NCI-H1694 (cell line): ENCODE results near the gene ETHE1.

Source experiments
- DNase-seq: peaks from one replicate; lab custom pipeline; 2025; lab: John Stamatoyannopoulos, UW

The ETHE1 gene

DNA sequence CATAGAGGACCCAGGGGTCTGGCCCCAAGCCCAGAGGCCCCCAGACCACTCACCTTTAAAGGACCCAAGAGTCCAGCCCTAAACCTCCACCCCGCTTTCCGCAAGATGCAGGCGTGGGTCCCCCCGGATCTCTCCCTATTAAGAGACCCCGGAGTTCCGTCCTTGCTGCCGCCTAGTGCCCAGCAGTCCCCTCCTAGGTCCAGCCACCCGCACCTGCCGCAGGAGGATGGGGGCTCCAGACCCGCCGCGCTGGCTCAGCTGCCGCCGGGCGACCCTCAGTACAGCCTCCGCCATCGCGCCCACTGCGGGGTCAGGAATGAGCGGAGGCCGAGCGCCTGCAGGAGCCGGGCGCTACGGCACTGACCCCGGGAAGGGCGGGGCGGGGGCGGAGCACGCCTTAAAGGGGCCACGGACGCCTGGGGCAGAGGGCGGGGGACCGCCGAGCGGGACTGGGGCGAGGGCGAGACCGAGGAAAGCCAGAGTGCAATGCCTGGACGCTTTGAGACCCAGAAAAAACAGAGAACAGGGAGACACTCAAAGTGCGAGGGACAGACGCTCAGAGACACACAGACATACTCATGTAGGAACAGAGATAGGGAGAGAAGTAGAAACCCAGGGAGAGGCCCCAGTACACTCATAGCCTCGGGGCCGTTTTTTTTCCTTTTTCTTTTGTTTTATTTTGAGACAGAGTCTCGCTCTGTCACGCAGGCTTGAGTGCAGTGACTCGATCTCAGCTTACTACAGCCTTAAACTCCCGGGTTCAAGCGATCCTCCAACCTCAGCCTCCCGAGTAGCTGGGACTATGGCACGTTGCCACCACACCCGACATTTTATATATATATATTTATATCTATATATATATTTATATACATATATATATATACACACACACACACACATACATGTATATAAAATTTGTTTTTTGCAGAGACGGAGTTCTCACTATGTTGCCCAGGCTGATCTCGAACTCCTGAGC is at the start of gene ETHE1:
TSS of gene ETHE1 (minus strand) at position 318 of the 976 bp plus-strand sequence. CDS start at position 294, 24 bp downstream.
- DNase-seq, result peak; percentile 11

DNA sequence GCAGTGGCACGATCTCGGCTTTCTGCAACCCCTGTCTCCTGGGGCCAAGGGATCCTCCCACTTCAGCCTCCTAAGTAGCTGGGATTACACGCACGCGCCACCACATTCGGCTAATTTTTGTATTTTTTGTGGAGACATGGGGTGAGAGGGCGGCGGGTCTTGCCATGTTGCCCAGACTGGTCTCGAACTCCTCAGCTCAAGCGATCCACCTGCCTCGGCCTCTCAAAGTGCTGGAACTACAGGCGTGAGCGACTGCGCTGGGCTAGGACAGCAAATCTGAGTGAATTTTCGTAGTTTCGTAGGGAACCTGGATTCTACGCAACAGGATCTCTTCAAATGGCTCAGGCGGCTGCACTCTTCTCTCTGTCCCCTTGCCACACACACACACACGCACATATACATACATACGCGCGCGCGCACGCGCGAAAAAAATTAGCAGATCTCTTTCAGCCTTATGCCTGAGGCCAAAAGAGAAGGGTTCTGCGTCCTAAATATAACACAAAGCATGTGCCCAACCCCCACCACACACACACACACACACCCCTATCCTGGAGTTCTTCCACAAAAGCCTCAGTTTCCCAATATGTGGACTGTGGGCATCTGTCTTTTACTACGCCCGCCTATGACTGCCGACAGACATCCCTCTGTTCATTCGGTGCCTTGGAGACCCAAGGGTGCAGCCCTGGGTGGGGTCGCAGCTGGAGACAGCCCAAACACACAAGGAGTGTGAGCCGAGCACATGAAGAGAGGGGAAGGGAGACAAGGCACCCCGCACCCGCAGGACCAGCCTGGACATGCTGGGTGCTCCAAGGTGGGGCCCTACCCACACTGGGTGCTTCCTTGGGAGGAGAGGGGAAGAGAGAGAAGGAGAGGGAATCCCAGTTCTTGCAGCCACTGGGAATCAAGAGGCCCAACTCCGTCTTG is 49.2 kb upstream of the ETHE1 start:
- DNase-seq, result no peak

DNA sequence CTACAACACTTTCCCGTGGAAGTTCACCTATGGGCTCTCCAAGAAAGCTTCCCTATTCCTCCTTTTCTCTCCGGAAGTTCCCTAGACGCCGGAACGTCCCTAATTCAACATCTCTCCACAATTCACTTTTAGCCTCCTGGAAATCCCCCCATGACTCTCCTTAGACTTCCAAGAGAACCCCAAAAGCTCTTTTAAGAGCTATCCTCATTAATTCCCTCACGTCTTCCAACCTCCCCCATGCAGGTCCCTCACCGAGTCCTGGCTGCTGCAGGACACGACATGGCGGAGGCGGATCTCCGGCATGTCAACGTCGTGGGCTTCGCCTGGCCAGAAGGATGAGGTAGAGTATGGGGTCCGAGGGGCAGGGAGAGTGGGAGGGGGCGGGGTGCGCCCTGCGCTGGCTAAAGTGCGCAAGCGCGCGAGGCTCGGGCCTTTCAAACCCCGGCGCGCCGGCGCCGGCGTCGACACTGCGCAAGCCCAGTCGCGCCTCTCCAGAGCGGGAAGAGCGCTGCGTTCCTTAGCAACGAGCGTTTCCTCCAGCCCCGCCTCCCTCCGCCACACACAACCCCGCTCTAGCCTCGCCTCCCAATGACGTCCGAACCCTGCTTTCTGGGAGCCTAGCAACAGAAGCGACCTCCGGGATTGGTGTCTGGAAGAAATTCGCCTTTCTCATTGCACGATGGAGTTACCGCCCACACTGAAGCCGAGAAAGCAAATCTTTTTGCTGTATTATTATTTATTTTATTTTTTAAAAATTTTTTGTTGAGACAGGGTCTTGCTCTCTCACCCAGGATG is 48.4 kb upstream of the ETHE1 start, which contains the start of the genes PINLYP and XRCC1:
TSS of gene PINLYP (plus strand) at position 646 of the 795 bp plus-strand sequence. CDS start 1,391 bp downstream, outside the sequence.
TSS of gene XRCC1 (minus strand) at position 372 of the 795 bp plus-strand sequence. CDS start at position 303, 69 bp downstream.
- DNase-seq, result peak; percentile 98

DNA sequence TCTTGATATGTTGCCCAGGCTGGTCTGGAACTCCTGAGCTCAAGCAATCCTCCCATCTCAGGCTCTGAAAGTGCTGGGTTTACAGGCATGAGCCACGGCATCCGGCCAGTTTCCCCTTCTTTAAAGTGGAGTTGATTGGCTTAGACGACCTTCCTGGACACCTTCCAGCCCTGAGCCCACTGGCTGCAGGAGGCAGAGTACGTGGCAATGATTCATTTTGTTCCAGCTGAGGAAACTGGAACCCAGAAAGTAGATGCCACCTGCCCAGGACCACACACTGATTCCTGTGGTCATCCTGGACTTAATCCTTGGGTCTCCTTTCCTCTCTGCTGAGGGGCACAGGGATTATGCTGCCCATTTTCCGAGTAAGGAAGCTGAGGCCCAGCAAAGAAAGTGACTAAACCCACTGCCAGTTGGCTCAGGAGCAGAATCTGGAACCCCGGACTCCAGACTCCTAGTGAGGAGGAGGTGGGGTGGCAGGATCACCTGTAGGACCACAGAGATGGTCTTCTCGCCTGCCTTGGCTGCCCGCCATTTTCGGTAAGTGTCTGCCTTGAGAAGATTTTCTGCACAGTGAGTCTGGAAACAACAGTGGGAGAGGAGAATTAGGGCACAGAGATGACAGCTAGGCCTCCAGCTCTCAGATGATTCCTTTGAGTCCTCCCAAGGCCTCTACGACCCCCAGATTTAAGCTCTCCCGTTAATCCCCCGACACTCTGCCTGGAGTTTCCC is 47.6 kb upstream of the ETHE1 start:
- no peak for DNase-seq

GRCh38 chr19:43572171-43572588 is 45.2 kb upstream of the ETHE1 start:
- DNase-seq, result no peak

DNA sequence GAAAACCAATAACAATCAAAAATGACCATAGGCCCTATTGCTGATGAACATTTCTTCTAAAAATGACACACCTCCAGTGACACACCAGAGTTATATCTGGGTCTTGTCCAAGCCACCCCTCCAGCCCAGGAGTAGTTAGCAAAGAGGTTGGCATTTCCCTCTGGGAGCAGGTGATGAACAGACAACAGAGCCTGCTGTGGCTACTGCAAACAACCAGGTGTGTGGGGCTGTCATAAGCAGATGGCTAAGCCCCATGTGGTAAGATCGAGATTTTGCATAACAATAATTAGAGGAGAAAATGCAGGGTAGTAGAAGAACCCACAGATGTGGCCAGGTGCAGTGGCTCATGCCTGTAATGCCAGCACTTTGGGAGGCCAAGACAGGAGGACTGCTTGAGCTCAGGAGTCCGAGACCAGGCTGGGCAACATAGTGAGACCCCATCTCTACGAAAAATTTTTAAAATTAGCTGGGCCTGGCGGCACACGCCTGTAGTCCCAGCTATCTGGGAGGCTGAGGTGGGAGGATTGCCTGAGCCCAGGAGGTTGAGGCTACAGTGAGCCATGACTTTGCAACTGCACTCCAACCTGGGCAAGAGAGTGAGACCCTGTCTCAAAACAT is 43.3 kb upstream of the ETHE1 start:
- DNase-seq, result no peak

- no peak for DNase-seq
Observed at GRCh38 chr19:43569657-43570056, 42.7 kb upstream of the ETHE1 start.

GRCh38 chr19:43564800-43565199 is 37.8 kb upstream of the ETHE1 start:
- DNase-seq, result no peak

DNA sequence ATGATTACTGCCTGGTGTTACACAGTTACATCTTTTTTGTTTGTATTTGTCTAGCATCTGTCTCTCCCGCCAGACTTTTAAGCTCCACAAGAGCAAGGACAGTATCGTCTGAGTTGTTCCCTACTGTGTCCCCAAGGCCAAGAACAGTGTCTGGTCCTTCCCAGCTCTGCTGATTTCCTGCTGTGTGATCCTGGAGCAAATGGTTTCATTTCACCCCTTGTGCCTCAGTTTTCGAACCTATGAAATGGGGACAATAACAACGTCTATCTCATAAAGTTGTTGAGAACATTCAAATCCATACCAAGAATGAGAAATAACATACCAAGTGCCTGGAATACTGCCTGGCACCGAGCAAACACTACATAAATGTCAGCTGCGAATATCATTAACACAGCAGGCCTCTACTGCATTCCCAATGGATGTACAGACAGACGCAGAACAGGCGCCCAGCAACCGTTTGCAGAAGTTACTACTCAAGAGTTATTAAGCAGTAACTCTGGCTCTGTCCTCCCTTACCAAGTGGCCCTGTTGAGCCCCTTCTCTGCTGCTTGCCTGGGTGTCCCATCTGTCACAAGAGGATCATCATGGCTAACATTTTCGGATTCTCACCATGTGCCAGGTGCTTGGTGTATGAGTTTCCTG is 36.9 kb upstream of the ETHE1 start:
- DNase-seq, result no peak

GRCh38 chr19:43562698-43563241 is 35.8 kb upstream of the ETHE1 start:
- DNase-seq, result peak; percentile 62

DNA sequence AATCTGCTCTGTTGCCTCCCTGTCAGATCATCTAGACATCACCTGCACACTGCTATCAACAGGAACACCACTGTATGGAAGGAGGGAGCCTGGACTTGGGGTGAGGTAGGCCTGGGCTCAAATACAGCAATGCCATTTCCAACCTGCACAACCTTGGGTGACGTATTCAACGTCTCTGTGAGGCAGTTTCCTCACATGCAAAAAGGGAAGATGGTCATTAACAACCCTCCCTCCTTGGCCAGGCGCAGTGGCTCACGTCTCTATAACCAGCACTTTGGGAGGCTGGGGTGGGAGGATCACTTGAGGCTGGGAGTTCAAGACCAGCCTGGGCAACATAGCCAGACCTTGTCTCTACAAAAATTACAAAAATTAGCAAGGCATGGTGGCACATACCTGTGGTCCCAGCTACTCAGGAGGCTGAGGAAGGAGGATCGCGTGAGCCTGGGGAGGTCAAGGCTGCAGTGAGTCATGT is 35.3 kb upstream of the ETHE1 start:
- no peak for DNase-seq

DNA sequence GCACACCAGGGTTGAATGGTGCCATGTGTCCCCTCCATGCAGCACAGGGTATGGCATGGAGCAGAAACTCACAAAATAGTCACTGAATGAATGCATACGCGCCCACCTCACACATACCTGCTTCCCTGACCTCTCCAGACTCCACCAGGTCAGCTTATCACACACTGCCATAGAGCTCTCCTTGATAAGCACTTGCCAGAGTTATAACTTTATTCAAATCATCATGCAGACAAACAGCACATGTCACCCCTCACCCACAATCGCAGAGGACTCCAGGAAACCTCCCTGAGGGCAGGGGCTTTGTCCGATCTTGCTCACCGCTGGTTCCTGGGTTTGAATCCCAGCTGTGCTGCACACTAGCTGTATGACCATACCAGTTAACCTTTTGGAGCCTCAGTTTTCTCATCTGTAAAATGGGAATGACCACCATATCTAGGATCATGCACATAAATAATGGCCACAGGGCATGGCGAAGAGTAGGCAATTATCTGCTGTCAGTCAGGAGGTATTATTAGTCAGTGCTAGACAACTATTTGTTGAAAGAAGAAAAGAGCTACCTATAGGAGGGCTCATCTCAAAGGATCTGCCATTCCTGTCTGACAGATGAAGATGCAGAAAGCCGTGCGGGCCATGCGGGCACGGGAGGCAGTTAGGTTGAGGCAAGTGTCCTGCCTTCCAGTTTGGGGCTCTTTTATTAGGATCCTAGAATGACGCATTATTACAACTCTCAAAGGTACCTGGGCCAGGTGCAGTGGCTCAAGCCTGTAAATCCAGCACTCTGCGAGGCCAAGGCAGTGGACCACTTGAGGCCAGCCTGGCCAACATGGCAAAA is 34.4 kb upstream of the ETHE1 start:
- DNase-seq, result no peak

GRCh38 chr19:43560687-43561086 is 33.7 kb upstream of the ETHE1 start:
- no peak for DNase-seq

DNA sequence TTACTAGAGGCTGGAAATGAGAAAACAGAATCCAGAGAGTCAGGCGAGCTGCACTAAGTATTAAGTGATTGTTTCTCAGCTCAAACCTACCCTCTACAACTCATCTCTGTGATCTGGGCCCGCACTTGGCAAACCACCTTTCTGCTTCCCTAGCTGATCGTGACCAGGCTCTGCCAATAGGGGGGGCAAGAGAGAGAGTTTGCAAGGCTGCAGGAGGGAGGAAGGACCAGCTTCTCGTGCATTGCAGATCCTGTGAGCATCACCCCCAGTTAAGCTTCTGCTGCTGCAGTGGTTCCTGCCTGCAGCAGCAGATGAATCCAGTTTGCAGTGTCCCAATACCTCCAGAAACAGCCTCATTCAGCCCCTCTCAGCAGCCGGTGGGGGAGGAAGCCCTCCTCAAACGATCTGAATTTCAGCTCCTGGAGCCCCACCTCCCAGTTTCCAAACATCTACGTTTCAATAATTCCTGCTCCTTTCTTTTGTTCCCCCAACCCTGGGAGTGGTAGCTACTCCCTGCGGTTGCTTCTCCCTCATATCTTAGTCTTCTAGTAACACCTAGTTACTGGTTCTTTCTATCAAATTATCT is 28.3 kb upstream of the ETHE1 start:
- peak; percentile 81 for DNase-seq

GRCh38 chr19:43554317-43554895 is 27.4 kb upstream of the ETHE1 start:
- DNase-seq, result no peak

DNA sequence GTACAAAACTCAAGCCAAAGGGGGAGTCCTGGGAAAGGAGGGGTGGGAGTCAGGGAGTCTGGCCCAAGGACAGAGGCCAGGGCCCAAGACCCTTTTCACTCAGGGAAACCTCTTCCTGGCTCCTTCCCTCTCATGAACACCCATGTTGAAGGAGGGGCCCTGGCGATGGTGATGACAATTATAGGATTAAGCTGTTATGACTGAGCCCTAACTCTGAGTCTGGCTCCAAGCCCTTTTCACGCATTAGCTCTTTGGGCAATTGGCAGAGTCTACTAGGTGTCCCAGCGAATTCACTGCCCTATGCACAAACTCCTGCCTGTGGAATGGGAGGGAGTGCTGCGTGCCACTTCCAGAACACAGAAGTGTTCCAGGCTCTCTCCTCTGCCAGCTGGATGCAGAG is 26.7 kb upstream of the ETHE1 start:
- no peak for DNase-seq

DNA sequence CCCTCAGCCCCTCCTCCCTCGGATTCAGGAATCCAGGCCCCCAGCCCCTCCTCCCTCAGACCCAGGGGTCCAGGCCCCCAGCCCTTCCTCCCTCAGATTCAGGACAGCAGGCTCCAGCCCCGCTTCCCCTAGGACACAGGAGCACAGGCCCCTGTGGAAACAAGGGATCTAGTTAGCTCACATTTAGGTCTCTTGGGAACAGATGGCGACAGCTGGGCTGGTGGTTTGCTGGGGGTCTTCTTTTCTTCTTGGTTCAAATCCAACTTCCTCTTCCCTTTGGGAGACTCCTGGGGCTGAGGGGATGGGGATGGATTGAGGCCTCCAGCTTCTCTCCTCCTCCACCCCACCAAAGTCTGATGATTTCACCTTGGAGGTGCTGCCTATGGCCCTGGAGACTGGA is 25.6 kb upstream of the ETHE1 start:
- peak; percentile 60 for DNase-seq

- no peak for DNase-seq
Observed at GRCh38 chr19:43552198-43552450, 25.1 kb upstream of the ETHE1 start.
